ENCODE data around the gene FREM1. TPM values are rescaled to one million over a fixed set of nuclear protein-coding genes. Genes with fewer than 3 reads are reported as not detected.

Gene FREM1
- total RNA-seq, 1 donor from 2014 or later = 2.7 TPM

DNA sequence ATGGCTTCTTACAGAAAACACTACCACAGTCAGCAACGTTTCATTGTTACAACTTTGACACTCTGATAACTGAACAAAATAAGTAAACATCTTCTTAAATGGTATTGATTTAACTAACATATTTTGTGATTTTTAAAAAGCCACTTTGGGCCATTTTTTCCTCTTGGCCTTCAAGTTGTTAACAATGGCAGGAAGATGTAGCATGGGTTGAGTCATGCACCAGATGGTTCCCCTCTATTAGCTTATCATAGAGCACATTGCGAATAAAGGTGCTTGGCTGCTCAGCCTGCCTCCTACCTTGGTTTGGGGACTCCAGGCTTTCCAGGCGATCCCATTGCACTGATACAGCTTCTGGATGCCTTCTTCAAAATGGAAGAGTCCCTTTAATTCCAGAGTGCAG, 163.6 kb downstream of the FREM1 start:
- Histone ChIP-seq H3K27ac (no peak overlapping the region), H3K4me1 (no peaks in the 10 kb centered on the region), H3K4me3 (no peak overlapping the region), H3K36me3 (no peaks in the 10 kb centered on the region), H3K9me3 (no peaks in the 10 kb centered on the region), H3K27me3 (no peaks in the 10 kb centered on the region)
- no peak for DNase-seq (ENCODE audit: extremely low spot score in 2 of 2)
- intact Hi-C loops (cut with DNase I) = no loop called here
- TF ChIP-seq POLR2A (IDR thresholded peaks at IDR 0.05) (no peak), POLR2AphosphoS5 (IDR thresholded peaks at IDR 0.05; ENCODE audit: insufficient read depth in 1 of 2, low read depth in 1 of 2) (no peak)
- TF ChIP-seq, protein P1, sequence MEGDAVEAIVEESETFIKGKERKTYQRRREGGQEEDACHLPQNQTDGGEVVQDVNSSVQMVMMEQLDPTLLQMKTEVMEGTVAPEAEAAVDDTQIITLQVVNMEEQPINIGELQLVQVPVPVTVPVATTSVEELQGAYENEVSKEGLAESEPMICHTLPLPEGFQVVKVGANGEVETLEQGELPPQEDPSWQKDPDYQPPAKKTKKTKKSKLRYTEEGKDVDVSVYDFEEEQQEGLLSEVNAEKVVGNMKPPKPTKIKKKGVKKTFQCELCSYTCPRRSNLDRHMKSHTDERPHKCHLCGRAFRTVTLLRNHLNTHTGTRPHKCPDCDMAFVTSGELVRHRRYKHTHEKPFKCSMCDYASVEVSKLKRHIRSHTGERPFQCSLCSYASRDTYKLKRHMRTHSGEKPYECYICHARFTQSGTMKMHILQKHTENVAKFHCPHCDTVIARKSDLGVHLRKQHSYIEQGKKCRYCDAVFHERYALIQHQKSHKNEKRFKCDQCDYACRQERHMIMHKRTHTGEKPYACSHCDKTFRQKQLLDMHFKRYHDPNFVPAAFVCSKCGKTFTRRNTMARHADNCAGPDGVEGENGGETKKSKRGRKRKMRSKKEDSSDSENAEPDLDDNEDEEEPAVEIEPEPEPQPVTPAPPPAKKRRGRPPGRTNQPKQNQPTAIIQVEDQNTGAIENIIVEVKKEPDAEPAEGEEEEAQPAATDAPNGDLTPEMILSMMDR (IDR thresholded peaks at IDR 0.05) = no peak

DNA sequence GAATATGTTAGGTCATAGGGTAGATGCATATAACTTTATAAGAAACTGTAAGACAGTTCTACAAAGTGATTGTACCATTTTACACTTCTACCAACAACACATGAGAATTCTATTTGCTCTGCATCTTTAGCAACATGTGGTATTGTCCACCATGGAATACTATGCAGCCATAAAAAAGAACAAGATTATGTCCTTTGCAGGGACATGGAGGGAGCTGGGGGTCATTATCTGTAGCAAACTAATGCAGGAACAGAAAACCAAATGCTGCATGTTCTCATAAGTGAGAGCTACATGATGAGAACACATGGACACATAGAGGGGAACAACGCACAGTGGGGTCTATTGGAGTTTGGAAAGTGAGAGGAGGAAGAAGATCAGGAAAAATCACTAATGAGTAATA, 165.5 kb downstream of the FREM1 start:
- no peaks in the 10 kb centered on the region for H3K27me3 ChIP-seq
- no peak overlapping the region for H3K4me3 ChIP-seq
- no peak overlapping the region for H3K27ac ChIP-seq
- H3K9me3 ChIP-seq = no peaks in the 10 kb centered on the region
- no peak for DNase-seq (ENCODE audit: extremely low spot score in 2 of 2)
- no peaks in the 10 kb centered on the region for H3K4me1 ChIP-seq
- intact Hi-C loops (cut with DNase I) = no loop called here
- TF ChIP-seq POLR2AphosphoS5 (IDR thresholded peaks at IDR 0.05; ENCODE audit: insufficient read depth in 1 of 2, low read depth in 1 of 2) (no peak), POLR2A (IDR thresholded peaks at IDR 0.05) (no peak)
- TF ChIP-seq, protein P1 (IDR thresholded peaks at IDR 0.05) = no peak
- H3K36me3 ChIP-seq = no peaks in the 10 kb centered on the region

DNA sequence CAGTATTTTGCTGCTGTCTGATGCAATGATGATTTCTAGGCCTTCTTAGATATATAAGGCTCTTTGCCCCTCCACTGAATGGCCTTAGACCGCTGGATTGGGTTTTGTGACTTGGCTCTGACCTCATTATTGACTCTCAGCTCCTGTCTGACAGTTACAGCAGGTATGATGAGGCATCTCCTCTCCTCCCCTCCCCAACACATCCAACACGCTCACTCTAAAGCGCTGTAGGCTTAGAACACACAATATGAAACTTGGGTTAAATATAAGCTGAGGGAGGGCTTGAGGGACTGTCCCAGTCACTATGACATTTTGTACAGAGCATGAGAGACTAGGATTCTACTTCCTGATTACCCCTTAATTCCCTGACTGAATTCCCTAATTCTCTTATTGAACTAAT, 168.9 kb downstream of the FREM1 start:
- H3K4me1 ChIP-seq = no peaks in the 10 kb centered on the region
- H3K9me3 ChIP-seq = no peaks in the 10 kb centered on the region
- H3K27me3 ChIP-seq = no peaks in the 10 kb centered on the region
- TF ChIP-seq POLR2A (IDR thresholded peaks at IDR 0.05) = no peak
- TF ChIP-seq POLR2AphosphoS5 (IDR thresholded peaks at IDR 0.05; ENCODE audit: insufficient read depth in 1 of 2, low read depth in 1 of 2) = no peak
- TF ChIP-seq, protein P1 (IDR thresholded peaks at IDR 0.05) = no peak
- no peak overlapping the region for H3K27ac ChIP-seq
- DNase-seq (ENCODE audit: extremely low spot score in 2 of 2) = no peak
- no peaks in the 10 kb centered on the region for H3K36me3 ChIP-seq
- intact Hi-C loops (cut with DNase I) = no loop called here
- no peak overlapping the region for H3K4me3 ChIP-seq

DNA sequence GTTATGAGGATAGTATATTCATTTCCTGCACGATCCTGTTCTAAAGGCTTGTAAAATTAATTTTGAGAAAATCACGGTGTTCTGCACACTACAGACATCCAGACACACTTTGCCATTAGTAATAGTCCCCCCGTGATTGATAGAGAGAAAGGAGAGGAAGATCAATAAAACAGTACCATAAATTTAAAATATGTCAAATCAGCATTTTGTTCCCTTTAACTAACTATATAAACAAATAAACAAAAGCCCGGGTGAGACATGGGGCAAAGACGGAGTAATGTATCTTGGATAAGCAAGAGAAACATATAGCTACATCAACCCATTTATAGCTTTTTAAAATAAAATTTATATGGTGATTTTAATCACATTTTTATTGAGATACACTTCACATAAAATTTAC, 177.1 kb downstream of the FREM1 start:
- Histone ChIP-seq H3K27me3 (no peaks in the 10 kb centered on the region), H3K36me3 (no peaks in the 10 kb centered on the region), H3K4me1 (no peaks in the 10 kb centered on the region), H3K27ac (no peak overlapping the region), H3K9me3 (no peaks in the 10 kb centered on the region), H3K4me3 (no peak overlapping the region)
- TF ChIP-seq, protein P1 (IDR thresholded peaks at IDR 0.05) = no peak
- TF ChIP-seq POLR2AphosphoS5 (IDR thresholded peaks at IDR 0.05; ENCODE audit: insufficient read depth in 1 of 2, low read depth in 1 of 2) = no peak
- TF ChIP-seq POLR2A (IDR thresholded peaks at IDR 0.05) = no peak
- intact Hi-C loops (cut with DNase I) = no loop called here
- DNase-seq (ENCODE audit: extremely low spot score in 2 of 2) = no peak

DNA sequence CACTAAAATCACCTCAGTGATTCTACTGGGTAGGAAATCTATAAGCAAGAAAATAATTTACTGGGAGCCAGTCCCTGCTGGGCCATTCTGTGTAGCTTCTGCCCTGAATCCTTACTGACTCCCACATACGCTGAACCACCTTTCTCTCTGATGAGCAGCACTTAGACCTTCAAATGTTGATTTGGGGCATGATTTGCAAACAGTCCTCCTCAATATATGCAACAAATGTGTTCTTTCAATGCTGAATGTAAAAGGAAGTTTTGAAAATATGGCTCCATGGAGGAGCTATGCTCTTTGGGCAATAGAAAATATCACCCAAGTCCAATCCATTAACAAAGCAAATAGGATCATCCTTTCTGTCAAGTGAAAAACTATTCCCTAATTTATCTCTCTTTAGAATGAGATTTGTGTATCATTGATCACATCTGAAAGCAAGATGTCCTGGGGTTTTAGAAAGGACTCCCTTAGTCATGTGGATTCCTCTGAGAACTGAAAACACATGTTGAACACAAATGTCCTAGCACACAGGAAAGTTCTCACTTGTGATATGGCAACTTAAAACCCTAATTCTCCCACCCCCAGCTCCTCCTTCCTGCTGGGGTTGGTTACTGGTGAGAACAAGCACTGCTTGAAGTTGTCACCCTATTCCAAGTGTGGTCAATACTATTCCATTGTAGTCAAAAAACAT, 178.8 kb downstream of the FREM1 start:
- no peak for DNase-seq (ENCODE audit: extremely low spot score in 2 of 2)
- TF ChIP-seq POLR2A (IDR thresholded peaks at IDR 0.05) (no peak), POLR2AphosphoS5 (IDR thresholded peaks at IDR 0.05; ENCODE audit: insufficient read depth in 1 of 2, low read depth in 1 of 2) (no peak)
- TF ChIP-seq, protein P1 (IDR thresholded peaks at IDR 0.05) = no peak
- intact Hi-C loops (cut with DNase I) = no loop called here
- H3K4me3 ChIP-seq = no peak overlapping the region
- H3K9me3 ChIP-seq = no peaks in the 10 kb centered on the region
- H3K4me1 ChIP-seq = no peaks in the 10 kb centered on the region
- no peak overlapping the region for H3K27ac ChIP-seq
- H3K27me3 ChIP-seq = no peaks in the 10 kb centered on the region
- no peaks in the 10 kb centered on the region for H3K36me3 ChIP-seq
